H7 (cell line): ENCODE data around the gene CASKIN2. TPM values are rescaled to one million over a fixed set of nuclear protein-coding genes. Genes with fewer than 3 reads are reported as not detected.

Source experiments
- DNase-seq: peaks from one replicate; pipeline ENCODE4 v3.0.0; 2012
- H3K27me3 ChIP-seq: 2 replicates; pipeline ENCODE4 v1.6.0; 2011; ENCODE audit warnings: mild to moderate bottlenecking, low read length; ENCODE audit not compliant: control insufficient read depth, insufficient read depth
- H3K36me3 ChIP-seq: replicated peaks from 2 replicates; pipeline ENCODE4 v1.5.1; 2011; ENCODE audit warnings: low read length; ENCODE audit not compliant: control insufficient read depth, insufficient read depth
- H3K4me3 ChIP-seq: 2 replicates; pipeline ENCODE4 v1.5.1; 2011; ENCODE audit warnings: low read depth, mild to moderate bottlenecking, control low read depth, low read length, moderate library complexity; ENCODE audit not compliant: insufficient read depth
- total RNA-seq: library from RNA; depleted of rRNA; stranded (reverse); fragments of >200 nt; shearing (Covaris generic); gene quantifications from 2 replicates; pipeline ENCODE4 v1.2.3, GENCODE V29; 2014

CASKIN2 gene
- total RNA-seq, 1 experiment from 2014 or later, result 13.1 TPM

GRCh38 chr17:75552425-75553294 is 37.3 kb upstream of the CASKIN2 start:
- Histone ChIP-seq H3K27me3 (no peaks in the 10 kb centered on the region), H3K4me3 (no peak overlapping the region), H3K36me3 (no peaks in the 10 kb centered on the region; the same call in 1 of the 2 replicates)
- peak; percentile 75 for DNase-seq

DNA sequence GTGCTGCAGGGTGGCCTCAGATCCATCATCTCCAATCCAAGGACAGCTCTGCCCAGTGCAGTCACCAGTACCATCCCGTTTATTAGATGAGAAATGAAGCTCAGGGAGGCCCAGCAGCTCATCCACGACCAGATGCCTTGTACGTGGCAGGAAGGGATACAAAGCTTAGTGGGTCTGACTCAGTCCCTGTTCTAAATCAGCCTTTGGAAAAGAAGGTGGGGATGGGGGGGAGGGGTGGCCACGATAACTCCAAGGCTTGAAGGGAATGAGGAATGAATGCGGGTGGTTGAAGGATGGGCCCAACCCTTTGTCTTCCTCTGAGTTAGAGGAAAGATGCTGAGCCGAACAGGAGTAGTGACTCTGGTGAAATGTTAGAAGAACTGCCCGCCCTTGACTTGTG is 35.9 kb upstream of the CASKIN2 start:
- Histone ChIP-seq H3K36me3 (no peaks in the 10 kb centered on the region; the same call in 1 of the 2 replicates), H3K27me3 (no peaks in the 10 kb centered on the region), H3K4me3 (no peak overlapping the region)
- DNase-seq, result no peak

DNA sequence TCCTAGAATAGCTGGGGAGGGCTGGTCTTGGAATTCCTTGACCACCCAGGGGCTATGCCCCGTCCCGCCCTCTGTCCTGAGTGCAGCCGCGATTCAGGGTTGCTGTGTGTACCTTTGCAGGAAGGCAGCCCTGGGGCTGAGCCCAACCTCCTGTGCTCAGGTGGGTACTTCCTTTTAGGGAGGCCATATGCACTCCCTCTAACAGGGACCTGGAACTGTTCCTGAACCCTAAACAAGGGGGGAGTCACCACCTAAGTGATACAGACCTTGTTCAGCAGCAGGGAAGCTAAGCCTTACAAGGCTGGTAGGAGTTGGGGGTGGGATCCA is 34.8 kb upstream of the CASKIN2 start:
- Histone ChIP-seq H3K36me3 (no peaks in the 10 kb centered on the region; the same call in 1 of the 2 replicates), H3K27me3 (no peaks in the 10 kb centered on the region), H3K4me3 (no peak overlapping the region)
- DNase-seq, result no peak

DNA sequence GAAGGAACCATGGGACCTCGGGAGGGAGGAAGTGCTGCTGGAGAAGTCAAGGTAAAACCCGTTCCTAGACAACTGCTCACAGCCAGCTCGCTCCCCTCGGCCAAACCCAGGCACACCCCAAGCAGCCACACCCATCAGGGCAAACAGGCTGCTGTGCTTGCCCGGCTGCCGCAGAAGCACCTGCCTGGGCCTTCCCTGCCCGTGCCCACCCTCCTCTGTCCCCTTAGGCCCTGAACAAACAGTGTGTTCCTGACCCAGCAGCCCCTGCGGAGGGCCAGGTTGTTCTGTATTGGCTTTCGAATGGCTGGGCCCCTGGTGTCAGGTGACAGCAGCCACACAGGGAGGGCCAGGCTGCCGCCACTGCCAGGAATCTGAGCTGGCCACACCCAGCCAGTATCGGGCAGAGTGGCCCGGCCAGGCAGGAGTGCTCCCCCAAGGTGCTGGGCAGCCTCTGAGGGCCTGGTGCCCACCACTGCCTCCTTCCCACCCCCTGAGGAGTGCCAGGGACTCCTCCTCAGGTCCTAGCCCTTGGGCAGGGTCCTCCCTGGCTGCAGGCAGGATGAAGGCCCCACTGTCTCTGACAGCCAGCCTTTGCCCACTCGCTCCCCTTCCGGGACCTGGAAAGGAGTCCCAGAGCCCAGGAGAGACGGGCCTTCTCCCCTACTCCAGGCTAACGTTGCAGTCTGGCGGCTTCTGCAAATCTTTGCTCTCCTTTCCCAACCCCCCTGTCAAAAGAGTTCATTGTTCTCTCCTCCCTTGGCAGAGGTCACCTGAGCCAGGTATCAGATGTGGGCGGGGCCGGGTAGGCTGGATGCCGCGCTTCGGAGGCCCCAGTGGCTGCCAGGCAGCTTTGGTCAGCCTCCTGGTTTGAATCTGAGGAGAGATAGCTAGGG is 34.2 kb upstream of the CASKIN2 start:
- peak; percentile 94 for DNase-seq
- peak overlapping the region; percentile 17; the same call in 1 of the 2 replicates for H3K4me3 ChIP-seq
- H3K36me3 ChIP-seq, result no peaks in the 10 kb centered on the region; the same call in 1 of the 2 replicates
- H3K27me3 ChIP-seq, result no peaks in the 10 kb centered on the region

DNA sequence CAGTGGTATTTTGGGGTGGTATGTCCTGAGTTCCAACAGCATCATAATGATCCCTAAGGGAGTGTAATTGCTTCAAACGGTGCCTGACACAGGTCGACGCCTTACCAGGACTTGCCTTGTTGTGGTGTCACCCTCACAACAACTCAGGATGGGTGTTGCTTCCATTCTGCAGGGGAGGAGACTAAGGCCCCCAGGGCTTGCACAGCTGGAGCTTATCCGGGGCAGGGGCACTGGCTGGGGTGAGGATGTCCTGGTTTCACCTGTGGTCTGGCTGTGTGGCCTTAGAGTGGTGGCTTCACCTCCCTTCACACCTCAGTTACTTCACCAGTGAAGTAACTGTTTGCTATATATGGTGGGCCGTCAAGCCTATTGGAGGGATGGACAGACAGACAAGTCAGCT is 33.5 kb upstream of the CASKIN2 start:
- no peak overlapping the region for H3K4me3 ChIP-seq
- no peaks in the 10 kb centered on the region; the same call in 1 of the 2 replicates for H3K36me3 ChIP-seq
- H3K27me3 ChIP-seq, result no peaks in the 10 kb centered on the region
- DNase-seq, result no peak

GRCh38 chr17:75547091-75547490 is 31.8 kb upstream of the CASKIN2 start:
- H3K36me3 ChIP-seq, result no peaks in the 10 kb centered on the region; the same call in 1 of the 2 replicates
- no peak overlapping the region for H3K4me3 ChIP-seq
- no peak for DNase-seq
- H3K27me3 ChIP-seq, result no peaks in the 10 kb centered on the region

- no peaks in the 10 kb centered on the region for H3K27me3 ChIP-seq
- H3K4me3 ChIP-seq, result no peak overlapping the region
- no peaks in the 10 kb centered on the region; the same call in 1 of the 2 replicates for H3K36me3 ChIP-seq
- DNase-seq, result no peak
Measured at GRCh38 chr17:75546181-75546580, 30.8 kb upstream of the CASKIN2 start.

DNA sequence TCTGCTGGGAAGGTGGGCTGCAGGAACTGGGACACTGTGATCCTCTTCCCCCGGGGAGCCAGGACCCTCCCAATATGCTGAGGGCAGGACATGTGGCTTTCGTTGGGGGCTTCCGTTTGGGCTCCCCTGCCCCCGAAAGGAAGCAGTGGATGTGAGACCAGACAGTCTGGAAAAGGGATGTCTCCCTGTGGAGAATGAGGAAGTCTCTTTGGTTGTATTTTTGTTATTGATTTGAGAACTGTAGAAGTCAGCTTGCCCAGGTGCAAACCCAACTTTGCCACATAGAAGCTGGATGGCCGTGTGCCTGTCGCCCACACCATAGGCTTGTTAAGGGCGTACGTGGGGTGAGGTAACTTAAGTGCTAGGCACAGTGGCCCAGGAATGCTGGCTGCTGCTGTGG is 28.9 kb upstream of the CASKIN2 start:
- Histone ChIP-seq H3K27me3 (no peaks in the 10 kb centered on the region), H3K36me3 (no peaks in the 10 kb centered on the region), H3K4me3 (no peak overlapping the region)
- DNase-seq, result no peak

- no peak for DNase-seq
- no peaks in the 10 kb centered on the region for H3K36me3 ChIP-seq
- H3K4me3 ChIP-seq, result no peak overlapping the region
- H3K27me3 ChIP-seq, result no peaks in the 10 kb centered on the region
Measured at GRCh38 chr17:75542728-75543336, 27.5 kb upstream of the CASKIN2 start.

- H3K36me3 ChIP-seq, result no peaks in the 10 kb centered on the region
Measured at GRCh38 chr17:75542229-75542628, 26.9 kb upstream of the CASKIN2 start.

GRCh38 chr17:75540923-75541503 is 25.7 kb upstream of the CASKIN2 start:
- no peaks in the 10 kb centered on the region for H3K36me3 ChIP-seq
- no peak overlapping the region for H3K4me3 ChIP-seq
- no peaks in the 10 kb centered on the region for H3K27me3 ChIP-seq
- DNase-seq, result no peak

More at GRCh38 chr17:75542229-75542628, 26.9 kb upstream of the CASKIN2 start:
- DNase-seq, result no peak
- Histone ChIP-seq H3K27me3 (no peaks in the 10 kb centered on the region), H3K4me3 (no peak overlapping the region)

DNA sequence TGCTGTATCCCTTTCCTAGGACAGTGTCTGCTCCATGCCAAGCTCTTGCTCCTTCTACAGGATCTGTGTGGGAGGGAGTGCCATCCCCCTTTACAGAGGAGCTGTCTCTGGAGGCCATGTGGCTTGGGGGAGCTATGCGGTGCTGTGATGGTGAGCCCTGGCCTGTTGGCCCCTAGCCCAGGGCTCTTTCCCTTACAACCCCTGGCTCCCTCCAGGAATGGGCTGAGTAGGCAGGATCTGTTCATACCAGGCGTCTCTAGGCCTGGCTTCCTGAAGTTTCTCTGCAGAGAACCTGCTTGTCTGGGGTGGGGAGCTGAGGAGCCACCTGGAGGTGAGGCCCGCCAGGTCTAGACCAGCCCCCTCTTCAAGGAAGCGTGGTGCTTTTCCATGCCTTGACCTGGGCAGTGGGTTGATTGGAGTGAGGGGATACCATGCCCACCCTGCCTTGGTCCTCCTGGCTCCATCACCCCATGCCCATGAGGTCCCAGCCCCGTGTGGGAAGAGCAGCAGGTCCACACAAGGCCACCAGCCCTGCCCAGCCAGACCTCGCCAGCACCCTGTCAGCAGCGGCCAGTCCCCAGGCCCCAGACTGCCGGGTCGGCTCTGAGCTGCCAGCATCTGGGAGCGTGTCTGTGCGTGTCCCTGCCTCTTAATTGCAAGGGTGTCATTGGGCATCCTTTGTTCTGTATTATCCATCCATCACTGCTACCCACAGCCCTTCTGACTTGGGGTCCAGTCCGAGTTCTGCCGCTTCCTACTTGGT is 24.8 kb upstream of the CASKIN2 start:
- DNase-seq, result no peak
- H3K4me3 ChIP-seq, result no peak overlapping the region
- no peaks in the 10 kb centered on the region for H3K27me3 ChIP-seq
- H3K36me3 ChIP-seq, result no peaks in the 10 kb centered on the region

GRCh38 chr17:75536366-75536765 is 21.0 kb upstream of the CASKIN2 start:
- no peaks in the 10 kb centered on the region for H3K36me3 ChIP-seq
- H3K27me3 ChIP-seq, result no peaks in the 10 kb centered on the region
- DNase-seq, result no peak
- H3K4me3 ChIP-seq, result no peak overlapping the region

DNA sequence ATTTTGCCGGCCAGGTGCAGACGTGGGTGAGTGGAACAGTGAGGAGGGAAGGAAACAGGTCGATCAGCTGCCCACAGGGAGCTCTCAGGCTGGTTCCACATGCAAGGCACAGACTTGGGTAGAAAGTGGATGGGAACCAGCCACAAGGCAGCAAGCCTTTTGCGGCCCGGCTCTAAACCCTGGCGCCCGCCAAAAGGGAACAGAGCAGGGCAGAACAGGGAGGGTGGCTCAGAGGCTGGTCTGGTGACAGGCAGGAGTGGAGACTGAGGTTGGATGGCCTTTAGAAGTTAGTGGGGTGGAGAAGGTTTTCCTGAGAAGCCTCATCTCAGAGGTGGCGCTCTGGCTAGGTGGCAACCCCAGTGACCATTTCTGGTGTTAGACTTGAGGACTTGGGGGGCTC is 20.5 kb upstream of the CASKIN2 start:
- no peak for DNase-seq
- no peaks in the 10 kb centered on the region for H3K27me3 ChIP-seq
- no peaks in the 10 kb centered on the region for H3K36me3 ChIP-seq
- no peak overlapping the region for H3K4me3 ChIP-seq
